Keratinocyte (primary cell): Measurements from ENCODE around the gene USP31. TPM values are rescaled to one million over a fixed set of nuclear protein-coding genes. Genes with fewer than 3 reads are reported as not detected.

ENCODE experiments used
- DNase-seq: peaks from one replicate; pipeline ENCODE4 v3.0.0-alpha.2; 2011; ENCODE audit warnings: low read depth, missing footprints, low spot score
- FAIRE-seq: peaks from 2 replicates; lab custom pipeline; 2011; peaks lifted over from hg19 to GRCh38; lab: Jason Lieb, UNC
- H2AFZ ChIP-seq: 2 replicates; pipeline ENCODE4 v1.6.0; 2012; ENCODE audit warnings: low read length, control low read depth, inconsistent platforms; ENCODE audit not compliant: control insufficient read depth
- H3K27ac ChIP-seq: 2 replicates; pipeline ENCODE4 v1.5.1; 2011; ENCODE audit warnings: low read length; ENCODE audit not compliant: control insufficient read depth, insufficient read depth
- H3K27me3 ChIP-seq: 3 replicates; pipeline ENCODE4 v1.6.0; 2011; ENCODE audit warnings: low read length; ENCODE audit not compliant: control insufficient read depth, insufficient read depth; ENCODE audit errors: extremely low read depth
- H3K36me3 ChIP-seq, 2 experiments: 2 replicates in 1 of 2; 3 replicates in 1 of 2; pipeline ENCODE4 v1.5.1; 2011; ENCODE audit warnings: low read length in 2 of 2, mild to moderate bottlenecking in 1 of 2; ENCODE audit not compliant: control insufficient read depth in 2 of 2, insufficient read depth in 2 of 2; ENCODE audit errors: extremely low read depth in 1 of 2
- H3K4me1 ChIP-seq: 3 replicates; pipeline ENCODE4 v1.5.1; 2011; ENCODE audit warnings: low read length; ENCODE audit not compliant: control insufficient read depth, insufficient read depth; ENCODE audit errors: extremely low read depth
- H3K4me2 ChIP-seq: 3 replicates; pipeline ENCODE4 v1.6.0; 2011; ENCODE audit warnings: low read depth, low read length; ENCODE audit not compliant: control insufficient read depth, insufficient read depth; ENCODE audit errors: extremely low read depth
- H3K4me3 ChIP-seq, 3 experiments: fragments of 200-600 bp in 1 of 3; sonication (generic) in 1 of 3; 2 replicates in 2 of 3; 3 replicates in 1 of 3; pipeline ENCODE4 v1.5.1; 2011 to 2016; ENCODE audit warnings: low read length in 3 of 3, mild to moderate bottlenecking in 3 of 3, control low read depth in 2 of 3, inconsistent platforms in 1 of 3, low read depth in 1 of 3, mixed read lengths in 1 of 3, mixed run types in 1 of 3, moderate library complexity in 1 of 3; ENCODE audit not compliant: control insufficient read depth in 2 of 3, insufficient read depth in 2 of 3; ENCODE audit errors: extremely low read depth in 1 of 3
- H3K79me2 ChIP-seq: 2 replicates; pipeline ENCODE4 v1.6.0; 2012; ENCODE audit warnings: low read length; ENCODE audit not compliant: control insufficient read depth, insufficient read depth
- H3K9ac ChIP-seq: 3 replicates; pipeline ENCODE4 v1.6.0; 2011; ENCODE audit warnings: low read length; ENCODE audit not compliant: control insufficient read depth, insufficient read depth; ENCODE audit errors: extremely low read depth
- H3K9me1 ChIP-seq: 3 replicates; pipeline ENCODE4 v1.6.0; 2011; ENCODE audit warnings: low read length; ENCODE audit not compliant: control insufficient read depth, insufficient read depth; ENCODE audit errors: extremely low read depth
- H3K9me3 ChIP-seq: 2 replicates; pipeline ENCODE4 v1.5.1; 2012; ENCODE audit warnings: low read depth, low read length; ENCODE audit not compliant: control insufficient read depth
- H4K20me1 ChIP-seq: 3 replicates; pipeline ENCODE4 v1.6.0; 2011; ENCODE audit warnings: low read length; ENCODE audit not compliant: control insufficient read depth, insufficient read depth; ENCODE audit errors: extremely low read depth
- EZH2 ChIP-seq: IDR thresholded peaks from one replicate; pipeline ENCODE4 v1.6.1; 2012; ENCODE audit warnings: inconsistent platforms, mild to moderate bottlenecking, low read length, moderate library complexity
- dilution Hi-C: fragments of 300-500 bp; cut with MboI; formaldehyde crosslinking; loops from one replicate; pipeline ENCODE4 v1.7.0; 2020; ENCODE audit warnings: low sequenced_read_pairs; ENCODE audit not compliant: extremely low pct_ligation_motif_present
- polyA plus RNA-seq, 5 experiments: library from polyadenylated mRNA; depleted of rRNA in 3 of 5; stranded (reverse) in 3 of 5; stranded (forward) in 1 of 5; unstranded in 1 of 5; fragments of >200 nt; gene quantifications; 1 replicate in 1 of 5; 2 replicates in 3 of 5; 3 replicates in 1 of 5; pipeline versions ENCODE4 v1.2.1 to v1.2.3, GENCODE V29; 2011 to 2012; ENCODE audit warnings: missing spikeins in 2 of 5, low read depth in 1 of 5, low replicate concordance in 1 of 5
- TF ChIP-seq, protein P1 (sequence below), 3 experiments: IDR thresholded peaks in 1 of 3; conservative IDR thresholded peaks in 1 of 3; optimal IDR thresholded peaks in 1 of 3; 2 replicates in 2 of 3; 3 replicates in 1 of 3; pipeline versions ENCODE3 to v1.5.1; 2011; ENCODE audit warnings: low read length in 3 of 3, mild to moderate bottlenecking in 3 of 3, moderate library complexity in 2 of 3, control low read depth in 1 of 3, inconsistent platforms in 1 of 3; ENCODE audit not compliant: insufficient read depth in 2 of 3; ENCODE audit errors: extremely low read depth in 1 of 3

The USP31 gene
- polyA plus RNA-seq, 1 donor (not counting 4 experiments of a cell fraction or from before 2014, with no cell fraction given) = 16.3 TPM

DNA sequence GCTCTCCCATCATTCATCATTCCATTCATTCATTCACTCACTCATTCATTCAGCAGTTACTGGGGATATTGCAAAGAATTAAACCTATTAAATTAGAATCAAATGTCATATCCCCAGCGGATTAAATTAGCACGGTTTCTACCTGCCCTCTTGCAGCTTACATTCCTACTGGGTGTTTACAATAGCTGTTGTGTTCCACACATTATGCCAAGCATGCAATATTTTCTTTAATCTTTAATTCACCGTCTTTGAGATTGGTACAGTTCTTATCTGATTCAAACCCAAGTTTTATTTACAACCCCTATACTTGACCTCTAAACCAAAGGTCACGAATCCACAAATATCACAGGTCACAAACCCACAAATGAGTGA lies 727 bp upstream of the USP31 start:
- Histone ChIP-seq H3K9ac (peak overlapping the region; percentile 87), H3K4me1 (peaks cover 21% of the 10 kb centered on the region), H3K79me2 (peaks cover 30% of the 10 kb centered on the region), H3K4me3 (peak overlapping the region; percentile 35 to 79 (median 71)), H3K27me3 (no peaks in the 10 kb centered on the region), H4K20me1 (no peaks in the 10 kb centered on the region), H3K9me1 (no peaks in the 10 kb centered on the region), H3K36me3 (no peaks in the 10 kb centered on the region), H3K27ac (no peak overlapping the region), H3K4me2 (peak overlapping the region; percentile 88), H2AFZ (peak overlapping the region; percentile 94), H3K9me3 (no peaks in the 10 kb centered on the region)
- dilution Hi-C loops = loop anchor here (25.0 kb wide), 1 partner anchor 237 kb away; no protein-coding TSS in a partner anchor
- no peak for DNase-seq
- FAIRE-seq = peak; percentile 36
- TF ChIP-seq, protein P1, sequence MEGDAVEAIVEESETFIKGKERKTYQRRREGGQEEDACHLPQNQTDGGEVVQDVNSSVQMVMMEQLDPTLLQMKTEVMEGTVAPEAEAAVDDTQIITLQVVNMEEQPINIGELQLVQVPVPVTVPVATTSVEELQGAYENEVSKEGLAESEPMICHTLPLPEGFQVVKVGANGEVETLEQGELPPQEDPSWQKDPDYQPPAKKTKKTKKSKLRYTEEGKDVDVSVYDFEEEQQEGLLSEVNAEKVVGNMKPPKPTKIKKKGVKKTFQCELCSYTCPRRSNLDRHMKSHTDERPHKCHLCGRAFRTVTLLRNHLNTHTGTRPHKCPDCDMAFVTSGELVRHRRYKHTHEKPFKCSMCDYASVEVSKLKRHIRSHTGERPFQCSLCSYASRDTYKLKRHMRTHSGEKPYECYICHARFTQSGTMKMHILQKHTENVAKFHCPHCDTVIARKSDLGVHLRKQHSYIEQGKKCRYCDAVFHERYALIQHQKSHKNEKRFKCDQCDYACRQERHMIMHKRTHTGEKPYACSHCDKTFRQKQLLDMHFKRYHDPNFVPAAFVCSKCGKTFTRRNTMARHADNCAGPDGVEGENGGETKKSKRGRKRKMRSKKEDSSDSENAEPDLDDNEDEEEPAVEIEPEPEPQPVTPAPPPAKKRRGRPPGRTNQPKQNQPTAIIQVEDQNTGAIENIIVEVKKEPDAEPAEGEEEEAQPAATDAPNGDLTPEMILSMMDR (optimal IDR thresholded peaks at IDR 0.05 in 1 of 3, IDR thresholded peaks at IDR 0.05 in 1 of 3, conservative IDR thresholded peaks at IDR 0.05 in 1 of 3; ENCODE audit: extremely low read depth in 1 of 3, insufficient read depth in 2 of 3, low read length in 3 of 3) = no peak
- no peak for TF ChIP-seq EZH2

DNA sequence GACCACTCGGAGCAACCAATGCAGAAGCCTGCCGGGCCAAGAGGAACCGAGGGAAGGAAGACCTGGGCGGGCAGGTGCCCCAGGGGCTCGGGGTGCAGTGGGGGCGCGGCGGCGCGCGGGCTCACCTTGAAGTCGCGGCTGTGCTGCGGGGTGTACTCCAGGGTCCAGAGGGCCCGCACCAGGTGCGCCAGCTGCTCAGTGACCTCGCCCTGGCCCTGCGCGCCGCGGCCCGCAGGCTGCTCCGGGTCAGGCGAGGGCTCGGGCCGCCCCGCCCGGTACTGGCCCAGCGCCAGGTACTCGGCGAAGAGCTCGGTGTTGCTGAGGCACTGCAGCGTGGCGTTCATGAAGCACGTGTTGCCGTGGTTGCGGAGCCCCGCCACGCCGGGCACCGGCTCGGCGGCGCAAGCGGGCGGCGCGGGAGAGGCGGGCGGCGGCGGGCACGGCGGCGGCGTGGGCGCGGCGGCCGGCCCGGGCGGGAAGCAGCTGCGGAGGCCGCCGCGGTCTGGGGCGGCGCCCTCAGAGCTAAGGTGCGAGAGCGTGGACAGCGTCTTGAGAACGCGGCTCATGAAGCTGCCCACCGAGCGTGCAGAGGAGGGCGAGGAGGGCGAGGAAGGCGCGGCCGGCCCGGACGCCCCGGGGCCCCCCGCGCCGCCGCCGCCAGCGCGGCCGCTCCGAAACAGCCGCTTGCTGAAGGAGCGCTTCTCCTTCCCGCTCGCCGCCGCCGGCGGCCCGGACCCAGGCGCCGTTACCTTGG lies 562 bp downstream of the USP31 start:
- no peak for TF ChIP-seq EZH2
- TF ChIP-seq, protein P1 (optimal IDR thresholded peaks at IDR 0.05 in 1 of 3, IDR thresholded peaks at IDR 0.05 in 1 of 3, conservative IDR thresholded peaks at IDR 0.05 in 1 of 3; ENCODE audit: extremely low read depth in 1 of 3, insufficient read depth in 2 of 3, low read length in 3 of 3) = no peak
- H3K4me1 ChIP-seq = peaks cover 34% of the 10 kb centered on the region
- dilution Hi-C loops = no loop called here
- peaks cover 43% of the 10 kb centered on the region for H3K79me2 ChIP-seq
- peak overlapping the region; percentile 74 to 91 (median 78) for H3K4me3 ChIP-seq
- no peaks in the 10 kb centered on the region for H4K20me1 ChIP-seq
- DNase-seq (no peak), FAIRE-seq (no peak)
- peak overlapping the region; percentile 98 for H3K27ac ChIP-seq
- H3K36me3 ChIP-seq = no peaks in the 10 kb centered on the region
- H3K27me3 ChIP-seq = no peaks in the 10 kb centered on the region
- peak overlapping the region; percentile 2 for H2AFZ ChIP-seq
- no peaks in the 10 kb centered on the region for H3K9me3 ChIP-seq
- peak overlapping the region; percentile 93 for H3K4me2 ChIP-seq
- H3K9me1 ChIP-seq = peaks cover 4% of the 10 kb centered on the region
- peak overlapping the region; percentile 87 for H3K9ac ChIP-seq
